Sigmoid colon (tissue), 7 donors: Measurements from ENCODE around the gene AHR. TPM values are rescaled to one million over a fixed set of nuclear protein-coding genes. Genes with fewer than 3 reads are reported as not detected.

Experiments used
- DNase-seq: peaks from one replicate; pipeline ENCODE4 v3.0.0-alpha.2; 2019
- H3K27ac ChIP-seq, 4 donors: fragments of 200-600 bp; sonication (generic); one replicate each; pipeline ENCODE4 v1.5.1; 2016 to 2019; ENCODE audit warnings: mild to moderate bottlenecking in 1 of 4
- H3K27me3 ChIP-seq, 3 donors: fragments of 200-600 bp; sonication (generic); one replicate each; pipeline ENCODE4 v1.5.1; 2019; ENCODE audit warnings: mild to moderate bottlenecking in 1 of 3
- H3K36me3 ChIP-seq, 4 donors: fragments of 200-600 bp; sonication (generic); one replicate each; pipeline ENCODE4 v1.5.1; 2016 to 2019
- H3K4me1 ChIP-seq, 4 donors: fragments of 200-600 bp; sonication (generic); one replicate each; pipeline ENCODE4 v1.5.1; 2017 to 2019
- H3K4me3 ChIP-seq, 4 donors: fragments of 200-600 bp; sonication (generic); one replicate each; pipeline ENCODE4 v1.5.1; 2017 to 2019; ENCODE audit warnings: mild to moderate bottlenecking in 2 of 4, moderate library complexity in 1 of 4
- H3K9me3 ChIP-seq, 4 donors: fragments of 200-600 bp in 3 of 4; sonication (generic) in 3 of 4; one replicate each; pipeline versions ENCODE4 v1.5.1 to v1.6.1; 2013 to 2019
- EP300 ChIP-seq, 4 donors: sonication (generic); formaldehyde crosslinking; IDR thresholded peaks; one replicate each; pipeline ENCODE4 v1.6.1; 2017; ENCODE audit warnings: antibody characterized with exemption in 4 of 4
- POLR2A ChIP-seq, 2 donors: fragments of 450-650 bp; IDR thresholded peaks; one replicate each; pipeline ENCODE4 v1.6.1; 2016; ENCODE audit warnings: antibody characterized with exemption in 2 of 2, mild to moderate bottlenecking in 2 of 2, moderate library complexity in 2 of 2
- POLR2AphosphoS5 ChIP-seq, 4 donors: sonication (generic); formaldehyde crosslinking; IDR thresholded peaks; one replicate each; pipeline ENCODE4 v1.6.1; 2017; ENCODE audit warnings: antibody characterized with exemption in 4 of 4
- WGBS, 2 donors: extraction: QIAGEN DNeasy Blood & Tissue Kit; methylation state at CpG; one replicate each; pipeline ENCODE4 v1.1.7; 2013; 5-methylcytosine and 5-hydroxymethylcytosine counted together
- intact Hi-C: fragments of 100-400 bp; cut with DNase I; formaldehyde crosslinking; loops from one replicate; pipeline ENCODE4 v1.15.1; 2023
- polyA plus RNA-seq, 3 donors: library from polyadenylated mRNA; stranded (reverse); fragments of 200-250 nt; gene quantifications; one replicate each; pipeline ENCODE4 v1.2.3, GENCODE V29; 2013
- total RNA-seq, 4 donors: library from RNA; depleted of rRNA; stranded (reverse); fragments of >200 nt; gene quantifications; one replicate each; pipeline ENCODE4 v1.1.0, GENCODE V29; 2016
- TF ChIP-seq, protein P1 (sequence below), 4 experiments: fragments of 450-650 bp in 3 of 4; fragments of 200-600 bp in 1 of 4; IDR thresholded peaks; one replicate each; pipeline ENCODE4 v1.5.1; 2016 to 2019; ENCODE audit warnings: antibody characterized with exemption in 4 of 4, mild to moderate bottlenecking in 3 of 4, moderate library complexity in 2 of 4
- donor health status: healthy with polysubstance abuse.
- donor health status: Bipolar disorder and iron deficiency.
- donor health status: healthy.

The AHR gene
- 10 to 100 TPM; 41.8 to 76.0 (median 49.8) TPM for total RNA-seq
- polyA plus RNA-seq: 10 to 100 TPM in 1 of 3 donors, 1 to 10 TPM in 2; 9.0 to 13.2 (median 9.2) TPM

DNA sequence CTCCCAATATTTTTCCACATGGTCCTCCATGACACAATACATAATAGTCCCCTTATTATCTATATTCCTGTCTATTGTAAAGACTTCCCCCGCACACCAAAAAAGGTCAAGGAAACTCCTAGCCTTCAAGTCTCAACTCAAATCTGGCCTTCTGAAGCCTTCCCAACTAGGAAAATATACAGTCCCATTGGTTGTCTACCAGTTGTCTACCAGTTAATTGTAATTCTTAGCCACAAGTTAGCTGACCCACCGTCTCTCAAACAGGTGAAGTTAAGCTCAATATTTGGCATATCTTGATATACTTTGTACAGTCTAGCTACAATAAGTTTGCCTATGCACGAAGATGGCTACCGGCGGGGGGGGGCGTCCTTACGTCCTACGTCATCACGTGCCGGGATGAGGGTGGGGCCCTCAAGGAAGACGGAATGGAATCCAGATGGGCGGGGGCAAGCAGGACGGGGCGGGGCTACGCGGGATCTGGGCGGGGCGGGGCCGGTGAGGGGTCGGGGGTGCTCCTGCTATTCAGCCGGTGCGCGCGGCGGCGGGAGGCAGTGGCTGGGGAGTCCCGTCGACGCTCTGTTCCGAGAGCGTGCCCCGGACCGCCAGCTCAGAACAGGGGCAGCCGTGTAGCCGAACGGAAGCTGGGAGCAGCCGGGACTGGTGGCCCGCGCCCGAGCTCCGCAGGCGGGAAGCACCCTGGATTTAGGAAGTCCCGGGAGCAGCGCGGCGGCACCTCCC, at the start of gene AHR:
Gene AHR, plus strand, starts transcription at position 551 of the 738 bp plus-strand sequence. CDS start 613 bp downstream, outside the sequence.
- peak within 1 kb of the TSS; percentile 91 to 97 (median 93) for H3K27ac ChIP-seq
- intact Hi-C loops: loop anchor here (5.0 kb wide), 1 partner anchor 311 kb away; no protein-coding TSS in a partner anchor
- H3K4me3 ChIP-seq: peak within 1 kb of the TSS; percentile 93 to 99 (median 95)
- peaks cover 0 to 24% (median 8%) of the 10 kb centered on the region in 4 donors for H3K4me1 ChIP-seq
- no peaks in the 10 kb centered on the region for H3K27me3 ChIP-seq
- H3K36me3 ChIP-seq: no peaks in the 10 kb centered on the region
- 4% methylated on average over 46 of the region's 46 CpGs for WGBS, 2 donors
- DNase-seq: peak; percentile 98
- TF ChIP-seq POLR2A (IDR thresholded peaks at IDR 0.05) (peak; percentile 80 to 83), EP300 (IDR thresholded peaks at IDR 0.05) (no peak), POLR2AphosphoS5 (IDR thresholded peaks at IDR 0.05) (peak; percentile 85 to 97 (median 96))
- TF ChIP-seq, protein P1, sequence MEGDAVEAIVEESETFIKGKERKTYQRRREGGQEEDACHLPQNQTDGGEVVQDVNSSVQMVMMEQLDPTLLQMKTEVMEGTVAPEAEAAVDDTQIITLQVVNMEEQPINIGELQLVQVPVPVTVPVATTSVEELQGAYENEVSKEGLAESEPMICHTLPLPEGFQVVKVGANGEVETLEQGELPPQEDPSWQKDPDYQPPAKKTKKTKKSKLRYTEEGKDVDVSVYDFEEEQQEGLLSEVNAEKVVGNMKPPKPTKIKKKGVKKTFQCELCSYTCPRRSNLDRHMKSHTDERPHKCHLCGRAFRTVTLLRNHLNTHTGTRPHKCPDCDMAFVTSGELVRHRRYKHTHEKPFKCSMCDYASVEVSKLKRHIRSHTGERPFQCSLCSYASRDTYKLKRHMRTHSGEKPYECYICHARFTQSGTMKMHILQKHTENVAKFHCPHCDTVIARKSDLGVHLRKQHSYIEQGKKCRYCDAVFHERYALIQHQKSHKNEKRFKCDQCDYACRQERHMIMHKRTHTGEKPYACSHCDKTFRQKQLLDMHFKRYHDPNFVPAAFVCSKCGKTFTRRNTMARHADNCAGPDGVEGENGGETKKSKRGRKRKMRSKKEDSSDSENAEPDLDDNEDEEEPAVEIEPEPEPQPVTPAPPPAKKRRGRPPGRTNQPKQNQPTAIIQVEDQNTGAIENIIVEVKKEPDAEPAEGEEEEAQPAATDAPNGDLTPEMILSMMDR (IDR thresholded peaks at IDR 0.05): no peak
- H3K9me3 ChIP-seq: no peaks in the 10 kb centered on the region

DNA sequence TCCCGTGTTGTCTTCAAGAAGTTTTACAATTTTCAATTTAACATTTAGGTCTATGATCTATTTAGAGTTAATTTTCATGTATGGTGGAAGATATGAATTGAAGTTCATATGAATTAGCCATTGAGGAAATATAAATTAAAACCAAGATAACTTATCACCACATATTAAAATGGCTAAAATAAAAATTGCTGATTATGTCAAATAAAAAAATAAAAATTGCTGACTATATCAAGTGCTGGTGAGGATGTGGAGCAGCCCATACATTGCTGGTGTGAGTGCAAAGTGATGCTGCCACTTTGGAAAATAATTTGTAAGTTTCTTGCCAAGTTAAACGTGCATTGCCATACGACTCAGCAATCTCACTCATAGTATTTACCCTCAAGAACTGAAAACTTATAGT, 44.6 kb upstream of the AHR start:
- intact Hi-C loops: no loop called here
- no peak overlapping the region for H3K4me3 ChIP-seq
- no peaks in the 10 kb centered on the region for H3K36me3 ChIP-seq
- DNase-seq: no peak
- no peaks in the 10 kb centered on the region for H3K4me1 ChIP-seq
- TF ChIP-seq EP300 (IDR thresholded peaks at IDR 0.05) (no peak), POLR2AphosphoS5 (IDR thresholded peaks at IDR 0.05) (no peak), POLR2A (IDR thresholded peaks at IDR 0.05) (no peak)
- TF ChIP-seq, protein P1 (IDR thresholded peaks at IDR 0.05): no peak
- WGBS, 2 donors: 93% methylated on average over 3 of the region's 3 CpGs
- H3K9me3 ChIP-seq: no peaks in the 10 kb centered on the region
- no peak overlapping the region for H3K27ac ChIP-seq
- no peaks in the 10 kb centered on the region for H3K27me3 ChIP-seq

DNA sequence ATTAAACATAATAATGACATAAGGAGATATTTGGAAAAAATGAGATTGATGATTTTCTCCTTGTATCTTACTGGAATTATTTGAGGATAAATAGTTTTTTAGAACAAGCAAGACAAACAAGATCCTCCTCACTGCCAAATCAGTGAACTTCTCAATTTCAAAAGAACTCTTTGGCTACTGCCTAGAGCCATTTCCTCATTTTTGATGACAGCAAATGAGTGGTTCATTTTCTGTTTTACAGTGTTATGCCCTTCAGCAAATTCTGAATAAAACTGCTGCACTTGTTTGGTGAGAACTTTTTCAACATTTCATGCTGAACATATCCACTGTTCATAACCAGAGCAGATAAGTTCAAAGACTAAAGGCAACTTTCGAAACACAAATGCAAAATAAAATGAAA, 42.5 kb upstream of the AHR start:
- Histone ChIP-seq H3K36me3 (no peaks in the 10 kb centered on the region), H3K27ac (no peak overlapping the region), H3K4me1 (no peaks in the 10 kb centered on the region), H3K9me3 (no peaks in the 10 kb centered on the region), H3K4me3 (no peak overlapping the region), H3K27me3 (no peaks in the 10 kb centered on the region)
- DNase-seq: no peak
- intact Hi-C loops: no loop called here
- TF ChIP-seq POLR2AphosphoS5 (IDR thresholded peaks at IDR 0.05) (no peak), EP300 (IDR thresholded peaks at IDR 0.05) (no peak), POLR2A (IDR thresholded peaks at IDR 0.05) (no peak)
- TF ChIP-seq, protein P1 (IDR thresholded peaks at IDR 0.05): no peak
- 93% methylated on average over 1 of the region's 1 CpG for WGBS, 2 donors

DNA sequence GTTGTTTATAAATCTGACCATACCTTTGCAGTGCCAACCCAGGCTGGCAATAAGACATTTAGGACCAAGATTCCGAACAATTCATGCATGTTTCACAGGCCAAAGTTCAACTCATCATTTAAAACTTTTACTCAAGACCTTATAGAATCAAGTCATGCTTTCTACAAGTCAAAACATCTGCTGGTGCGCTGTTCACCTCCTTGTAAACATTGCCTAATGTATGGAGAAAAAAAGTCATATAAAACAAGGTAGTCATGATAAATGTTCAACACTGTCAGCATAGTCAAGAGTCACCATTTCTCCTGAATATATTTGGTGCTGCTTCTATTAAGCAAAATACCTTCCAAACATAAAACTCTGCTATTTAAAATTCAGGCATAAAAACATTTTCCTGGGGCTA, 42.1 kb upstream of the AHR start:
- 91 to 94% methylated on average over 2 of the region's 2 CpGs for WGBS, 2 donors
- H3K27ac ChIP-seq: no peak overlapping the region
- TF ChIP-seq POLR2A (IDR thresholded peaks at IDR 0.05) (no peak), EP300 (IDR thresholded peaks at IDR 0.05) (no peak), POLR2AphosphoS5 (IDR thresholded peaks at IDR 0.05) (no peak)
- TF ChIP-seq, protein P1 (IDR thresholded peaks at IDR 0.05): no peak

More for the DNA sequence above, 42.1 kb upstream of the AHR start:
- no peak for DNase-seq
- H3K4me3 ChIP-seq: no peak overlapping the region
- H3K36me3 ChIP-seq: no peaks in the 10 kb centered on the region
- intact Hi-C loops: no loop called here
- no peaks in the 10 kb centered on the region for H3K9me3 ChIP-seq
- H3K4me1 ChIP-seq: no peaks in the 10 kb centered on the region
- H3K27me3 ChIP-seq: no peaks in the 10 kb centered on the region
